OCI-LY1 (cell line): ENCODE results near the gene IGF2R.

ENCODE experiments used
- H2AFZ ChIP-seq: fragments of 200-600 bp; sonication (generic), shearing (Covaris generic); 2 replicates; pipeline ENCODE4 v1.6.0; 2014; ENCODE audit warnings: antibody characterized with exemption, mild to moderate bottlenecking, low read length
- H3F3A ChIP-seq: fragments of 200-600 bp; sonication (generic), shearing (Covaris generic); 2 replicates; pipeline ENCODE4 v1.6.0; 2014; ENCODE audit warnings: mild to moderate bottlenecking, antibody characterized with exemption, low read length, moderate library complexity; ENCODE audit not compliant: insufficient read depth
- H3K27ac ChIP-seq: fragments of 200-600 bp; sonication (generic); 2 replicates; pipeline ENCODE4 v1.5.1; 2014; ENCODE audit warnings: low read length, mixed run types, mild to moderate bottlenecking, low read depth; ENCODE audit not compliant: poor library complexity, severe bottlenecking
- H3K27me3 ChIP-seq: fragments of 200-600 bp; sonication (generic); 2 replicates; pipeline ENCODE4 v1.6.0; 2014; ENCODE audit warnings: antibody characterized with exemption, mild to moderate bottlenecking, low read length, moderate library complexity; ENCODE audit not compliant: insufficient read depth
- H3K36me3 ChIP-seq: fragments of 200-600 bp; sonication (generic); 2 replicates; pipeline ENCODE4 v1.6.1; 2014; ENCODE audit warnings: mild to moderate bottlenecking, antibody characterized with exemption, low read length, moderate library complexity, mixed read lengths; ENCODE audit not compliant: insufficient read depth
- H3K4me1 ChIP-seq: fragments of 200-600 bp; sonication (generic); 2 replicates; pipeline ENCODE4 v1.5.1; 2014; ENCODE audit warnings: mild to moderate bottlenecking, low read length, moderate library complexity; ENCODE audit not compliant: insufficient read depth, severe bottlenecking
- H3K4me2 ChIP-seq: fragments of 200-600 bp; sonication (generic), shearing (Covaris generic); 2 replicates; pipeline ENCODE4 v1.6.1; 2014; ENCODE audit warnings: low read length
- H3K4me3 ChIP-seq: fragments of 200-600 bp; sonication (generic); 2 replicates; pipeline ENCODE4 v1.5.1; 2014; ENCODE audit warnings: low read length, low read depth, mild to moderate bottlenecking, mixed read lengths; ENCODE audit not compliant: poor library complexity, severe bottlenecking
- H3K79me2 ChIP-seq: fragments of 200-600 bp; shearing (Covaris generic); 2 replicates; pipeline ENCODE4 v1.6.1; 2016; ENCODE audit warnings: mixed run types, low read length, mixed read lengths; ENCODE audit not compliant: insufficient read depth
- H3K9ac ChIP-seq: fragments of 200-600 bp; sonication (generic), shearing (Covaris generic); 2 replicates; pipeline ENCODE4 v1.6.1; 2014; ENCODE audit warnings: mild to moderate bottlenecking, low read length, mixed read lengths
- H3K9me2 ChIP-seq: fragments of 200-600 bp; sonication (generic), shearing (Covaris generic); 2 replicates; pipeline ENCODE4 v1.6.1; 2014; ENCODE audit warnings: low read depth, mild to moderate bottlenecking, low read length, mixed read lengths
- H3K9me3 ChIP-seq: fragments of 200-600 bp; shearing (Covaris generic); 2 replicates; pipeline ENCODE4 v1.6.1; 2014; ENCODE audit warnings: low read length, mixed read lengths
- H4K20me1 ChIP-seq: fragments of 200-600 bp; sonication (generic), shearing (Covaris generic); 2 replicates; pipeline ENCODE4 v1.6.0; 2016; ENCODE audit warnings: mild to moderate bottlenecking, low read length; ENCODE audit not compliant: insufficient read depth
- EZH2 ChIP-seq: fragments of 200-600 bp; sonication (generic), shearing (Covaris generic); IDR thresholded peaks from 2 replicates; pipeline ENCODE4 v1.8.0; 2017; ENCODE audit warnings: borderline replicate concordance, mixed run types, mild to moderate bottlenecking, antibody characterized with exemption, low read length, moderate library complexity, mixed read lengths
- TF ChIP-seq, protein P1 (sequence below): fragments of 200-600 bp; sonication (generic), shearing (Covaris generic); IDR thresholded peaks from 2 replicates; pipeline ENCODE4 v1.5.1; 2017; ENCODE audit warnings: mild to moderate bottlenecking, antibody characterized with exemption, low read length, moderate library complexity, mixed read lengths

IGF2R gene

DNA sequence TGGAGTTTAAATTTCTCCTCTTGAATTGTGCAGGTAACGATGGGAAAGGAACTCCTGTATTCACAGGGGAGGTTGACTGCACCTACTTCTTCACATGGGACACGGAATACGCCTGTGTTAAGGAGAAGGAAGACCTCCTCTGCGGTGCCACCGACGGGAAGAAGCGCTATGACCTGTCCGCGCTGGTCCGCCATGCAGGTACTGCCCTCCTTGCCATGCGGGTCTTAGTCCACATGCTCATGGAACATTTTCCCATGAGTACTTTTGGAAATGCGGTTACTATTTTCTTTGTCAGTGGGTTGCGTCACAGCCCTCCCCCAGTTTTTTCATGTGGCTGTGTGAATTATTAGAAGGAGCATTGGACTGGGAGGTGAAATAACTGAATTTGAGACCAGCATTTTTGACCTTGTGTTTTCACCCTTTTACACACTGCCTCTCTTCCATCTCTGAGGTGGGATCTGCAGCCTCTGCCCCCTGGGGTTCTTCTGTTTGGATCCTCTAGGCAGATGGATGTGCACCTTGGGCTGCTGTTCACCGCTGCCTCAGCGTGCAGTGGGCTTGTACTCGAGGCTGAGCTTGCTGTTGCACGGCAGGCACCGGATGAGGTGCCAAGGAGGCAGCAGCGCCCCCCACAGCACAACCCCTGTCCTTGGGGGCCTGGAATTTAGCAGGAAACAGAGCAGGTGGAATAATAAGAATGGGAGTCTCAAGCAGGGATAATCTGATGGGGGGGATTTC is 71.8 kb downstream of the IGF2R start:
- no peak overlapping the region for H3K4me2 ChIP-seq
- no peaks in the 10 kb centered on the region for H3K9me2 ChIP-seq
- no peak overlapping the region for H3K4me3 ChIP-seq
- no peak overlapping the region for H2AFZ ChIP-seq
- no peaks in the 10 kb centered on the region for H3F3A ChIP-seq
- no peak overlapping the region for H3K9ac ChIP-seq
- no peaks in the 10 kb centered on the region for H3K9me3 ChIP-seq
- H3K79me2 ChIP-seq: no peaks in the 10 kb centered on the region
- H3K36me3 ChIP-seq: peaks cover 42% of the 10 kb centered on the region; the same call in 1 of the 2 replicates
- H3K27ac ChIP-seq: no peak overlapping the region
- H4K20me1 ChIP-seq: no peaks in the 10 kb centered on the region
- no peaks in the 10 kb centered on the region for H3K27me3 ChIP-seq
- TF ChIP-seq, protein P1, sequence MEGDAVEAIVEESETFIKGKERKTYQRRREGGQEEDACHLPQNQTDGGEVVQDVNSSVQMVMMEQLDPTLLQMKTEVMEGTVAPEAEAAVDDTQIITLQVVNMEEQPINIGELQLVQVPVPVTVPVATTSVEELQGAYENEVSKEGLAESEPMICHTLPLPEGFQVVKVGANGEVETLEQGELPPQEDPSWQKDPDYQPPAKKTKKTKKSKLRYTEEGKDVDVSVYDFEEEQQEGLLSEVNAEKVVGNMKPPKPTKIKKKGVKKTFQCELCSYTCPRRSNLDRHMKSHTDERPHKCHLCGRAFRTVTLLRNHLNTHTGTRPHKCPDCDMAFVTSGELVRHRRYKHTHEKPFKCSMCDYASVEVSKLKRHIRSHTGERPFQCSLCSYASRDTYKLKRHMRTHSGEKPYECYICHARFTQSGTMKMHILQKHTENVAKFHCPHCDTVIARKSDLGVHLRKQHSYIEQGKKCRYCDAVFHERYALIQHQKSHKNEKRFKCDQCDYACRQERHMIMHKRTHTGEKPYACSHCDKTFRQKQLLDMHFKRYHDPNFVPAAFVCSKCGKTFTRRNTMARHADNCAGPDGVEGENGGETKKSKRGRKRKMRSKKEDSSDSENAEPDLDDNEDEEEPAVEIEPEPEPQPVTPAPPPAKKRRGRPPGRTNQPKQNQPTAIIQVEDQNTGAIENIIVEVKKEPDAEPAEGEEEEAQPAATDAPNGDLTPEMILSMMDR: no peak
- TF ChIP-seq EZH2: no peak
- no peaks in the 10 kb centered on the region for H3K4me1 ChIP-seq

DNA sequence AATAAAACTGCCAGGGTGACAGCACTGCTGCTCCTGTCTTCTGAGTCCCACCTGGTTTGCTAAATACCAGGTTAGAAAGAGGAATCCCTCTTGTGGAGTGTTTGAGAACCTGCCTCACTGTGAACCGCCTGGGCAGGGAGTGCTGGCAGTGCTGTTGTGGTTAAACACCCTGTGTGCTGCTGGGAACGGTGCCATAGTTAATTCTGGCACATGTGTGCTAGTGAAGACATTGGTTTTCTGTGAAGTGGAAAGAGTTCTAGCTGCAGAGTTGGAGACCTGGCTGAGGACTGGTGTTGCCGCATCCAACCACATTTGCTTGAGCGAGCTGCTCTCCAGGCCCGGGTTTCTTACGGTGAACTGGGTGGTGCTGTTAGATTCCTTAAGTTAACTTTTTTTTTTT is 72.7 kb downstream of the IGF2R start:
- Histone ChIP-seq H3K27ac (no peak overlapping the region), H3K36me3 (peaks cover 50% of the 10 kb centered on the region; the same call in 1 of the 2 replicates), H2AFZ (no peak overlapping the region), H3K9ac (no peak overlapping the region), H3K4me3 (no peak overlapping the region), H3F3A (no peaks in the 10 kb centered on the region), H3K4me1 (no peaks in the 10 kb centered on the region), H3K79me2 (no peaks in the 10 kb centered on the region), H3K4me2 (no peak overlapping the region), H4K20me1 (no peaks in the 10 kb centered on the region), H3K9me2 (no peaks in the 10 kb centered on the region), H3K27me3 (no peaks in the 10 kb centered on the region), H3K9me3 (no peaks in the 10 kb centered on the region)
- TF ChIP-seq, protein P1: no peak
- TF ChIP-seq EZH2: no peak

DNA sequence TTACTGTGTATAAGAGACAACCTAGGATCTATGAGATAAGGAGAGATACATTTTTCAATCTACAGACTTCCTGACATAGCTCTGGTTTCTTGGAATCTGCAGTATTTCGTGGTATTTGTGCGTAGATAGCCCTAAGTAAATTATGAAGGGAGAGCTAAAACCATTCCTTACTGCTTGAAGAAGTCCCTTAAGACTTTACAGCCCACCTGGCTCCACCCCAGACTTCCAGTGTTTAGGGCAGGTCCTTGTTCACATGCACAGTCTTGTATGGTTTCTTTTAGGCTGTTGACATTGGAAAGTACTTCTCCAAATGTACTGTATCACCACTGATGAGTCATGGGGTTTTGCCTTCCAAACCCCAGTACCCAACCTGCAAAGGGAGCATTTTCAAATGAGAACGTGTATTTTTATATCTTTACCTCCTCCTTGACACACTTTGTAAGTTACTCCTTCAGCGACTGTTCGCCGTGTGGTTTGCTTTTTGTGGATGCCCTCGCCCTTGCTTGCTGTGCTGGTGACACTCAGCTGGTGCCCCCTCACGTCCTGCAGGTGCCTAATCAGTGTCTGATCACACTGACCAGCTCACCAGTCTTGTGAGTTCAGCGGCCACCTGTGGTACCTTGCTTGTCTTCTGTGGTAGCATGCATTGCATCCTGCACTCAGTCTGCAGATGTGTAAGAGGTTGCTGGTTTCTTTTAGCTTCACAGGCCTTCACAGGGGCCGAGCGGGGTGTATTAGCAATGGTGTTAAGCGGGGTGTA is 73.3 kb downstream of the IGF2R start:
- Histone ChIP-seq H2AFZ (no peak overlapping the region), H3K9me2 (no peaks in the 10 kb centered on the region), H3K27me3 (no peaks in the 10 kb centered on the region), H3K4me3 (no peak overlapping the region), H3K4me2 (no peak overlapping the region), H3K9ac (no peak overlapping the region), H3F3A (no peaks in the 10 kb centered on the region), H3K36me3 (peaks cover 53% of the 10 kb centered on the region; the same call in 1 of the 2 replicates), H3K27ac (no peak overlapping the region), H3K9me3 (no peaks in the 10 kb centered on the region), H3K79me2 (no peaks in the 10 kb centered on the region), H4K20me1 (no peaks in the 10 kb centered on the region), H3K4me1 (no peaks in the 10 kb centered on the region)
- TF ChIP-seq, protein P1: no peak
- no peak for TF ChIP-seq EZH2
